ENCODE results near the gene MTHFR.

- TF ChIP-seq CTCF (IDR thresholded peaks at IDR 0.05) (no peak), POLR2A (IDR thresholded peaks at IDR 0.05) (no peak)
These were observed 15.5 kb downstream of the MTHFR start for GRCh38 chr1:11790101-11790879.

Data from vagina (tissue), 2 donors.